Tibial artery (tissue), 4 donors: ENCODE measurements around the gene PINK1.

Source experiments
- DNase-seq, 2 donors: peaks; one replicate each; pipeline ENCODE4 v3.0.0-alpha.2; 2019
- H3K27ac ChIP-seq, 2 donors: fragments of 200-600 bp; sonication (generic) in 1 of 2; 1 replicate in 1 of 2; 2 replicates in 1 of 2; pipeline ENCODE4 v1.5.1; 2018 to 2019; ENCODE audit warnings: mild to moderate bottlenecking in 1 of 2
- H3K27me3 ChIP-seq, 2 donors: fragments of 200-600 bp; sonication (generic) in 1 of 2; one replicate each; pipeline versions ENCODE4 v1.5.1 to v1.6.0; 2016 to 2019
- H3K36me3 ChIP-seq, 3 donors: fragments of 200-600 bp; sonication (generic) in 2 of 3; one replicate each; pipeline ENCODE4 v1.5.1; 2016 to 2019; ENCODE audit warnings: mild to moderate bottlenecking in 2 of 3
- H3K4me1 ChIP-seq, 4 donors: fragments of 200-600 bp; sonication (generic) in 2 of 4; 1 replicate in 3 of 4; 2 replicates in 1 of 4; pipeline ENCODE4 v1.5.1; 2016 to 2019
- H3K4me3 ChIP-seq, 2 donors: fragments of 200-600 bp; sonication (generic) in 1 of 2; 1 replicate in 1 of 2; 2 replicates in 1 of 2; pipeline ENCODE4 v1.5.1; 2018 to 2019; ENCODE audit warnings: mild to moderate bottlenecking in 2 of 2
- H3K9me3 ChIP-seq, 3 donors: fragments of 200-600 bp; sonication (generic) in 1 of 3; one replicate each; pipeline ENCODE4 v1.5.1; 2016 to 2019
- intact Hi-C: fragments of 100-400 bp; cut with DNase I; formaldehyde crosslinking; loops from one replicate; pipeline ENCODE4 v1.15.0; 2023; ENCODE audit warnings: low total_unique reads
- TF ChIP-seq, protein P1 (sequence below), 2 experiments: fragments of 200-600 bp in 1 of 2; fragments of 450-650 bp in 1 of 2; IDR thresholded peaks; one replicate each; pipeline ENCODE4 v1.5.1; 2017 to 2019; ENCODE audit warnings: antibody characterized with exemption in 2 of 2, mild to moderate bottlenecking in 1 of 2, moderate library complexity in 1 of 2

Gene PINK1

DNA sequence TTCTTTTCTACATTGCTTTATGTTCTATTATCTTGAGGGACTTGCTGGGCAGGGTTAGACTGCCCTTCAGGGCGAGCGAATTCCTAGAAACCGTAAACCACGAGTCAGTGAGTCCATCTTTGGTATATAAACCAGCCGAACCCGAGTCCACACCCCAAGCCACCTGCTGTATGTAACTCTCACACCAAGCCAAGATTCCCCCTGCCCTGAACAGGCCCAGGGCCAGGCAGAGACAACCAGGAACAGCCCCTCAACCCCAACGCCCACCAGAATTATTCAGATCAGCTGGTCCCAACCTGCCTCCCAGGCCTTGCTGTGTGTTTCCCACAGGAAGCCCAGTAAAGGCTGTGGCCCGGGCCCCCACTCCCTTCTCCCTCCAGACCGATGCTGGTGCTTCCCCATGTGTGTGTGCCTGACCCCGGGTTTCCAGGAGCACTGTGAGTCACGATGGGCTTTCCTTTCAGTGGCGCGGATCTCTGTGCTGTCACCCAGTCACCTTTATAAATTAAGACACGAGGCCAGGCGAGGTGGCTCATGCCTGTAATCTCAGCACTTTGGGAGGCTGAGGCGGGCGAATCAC lies 67.5 kb downstream of the PINK1 start:
- DNase-seq = no peak
- Histone ChIP-seq H3K4me1 (peaks cover 0 to 12% (median 10%) of the 10 kb centered on the region in 4 donors), H3K36me3 (no peaks in the 10 kb centered on the region), H3K4me3 (no peak overlapping the region), H3K9me3 (no peaks in the 10 kb centered on the region), H3K27me3 (no peaks in the 10 kb centered on the region), H3K27ac (no peak overlapping the region)
- TF ChIP-seq, protein P1, sequence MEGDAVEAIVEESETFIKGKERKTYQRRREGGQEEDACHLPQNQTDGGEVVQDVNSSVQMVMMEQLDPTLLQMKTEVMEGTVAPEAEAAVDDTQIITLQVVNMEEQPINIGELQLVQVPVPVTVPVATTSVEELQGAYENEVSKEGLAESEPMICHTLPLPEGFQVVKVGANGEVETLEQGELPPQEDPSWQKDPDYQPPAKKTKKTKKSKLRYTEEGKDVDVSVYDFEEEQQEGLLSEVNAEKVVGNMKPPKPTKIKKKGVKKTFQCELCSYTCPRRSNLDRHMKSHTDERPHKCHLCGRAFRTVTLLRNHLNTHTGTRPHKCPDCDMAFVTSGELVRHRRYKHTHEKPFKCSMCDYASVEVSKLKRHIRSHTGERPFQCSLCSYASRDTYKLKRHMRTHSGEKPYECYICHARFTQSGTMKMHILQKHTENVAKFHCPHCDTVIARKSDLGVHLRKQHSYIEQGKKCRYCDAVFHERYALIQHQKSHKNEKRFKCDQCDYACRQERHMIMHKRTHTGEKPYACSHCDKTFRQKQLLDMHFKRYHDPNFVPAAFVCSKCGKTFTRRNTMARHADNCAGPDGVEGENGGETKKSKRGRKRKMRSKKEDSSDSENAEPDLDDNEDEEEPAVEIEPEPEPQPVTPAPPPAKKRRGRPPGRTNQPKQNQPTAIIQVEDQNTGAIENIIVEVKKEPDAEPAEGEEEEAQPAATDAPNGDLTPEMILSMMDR (IDR thresholded peaks at IDR 0.05) = no peak
- intact Hi-C loops = no loop called here
